ENCODE measurements around the gene QDPR. TPM values are rescaled to one million over a fixed set of nuclear protein-coding genes. Genes with fewer than 3 reads are reported as not detected.
A peak's percentile ranks its signal among the peaks of the same experiment; 100 is the strongest.

Gene QDPR
- total RNA-seq, 1 donor from 2014 or later = 22.6 TPM

DNA sequence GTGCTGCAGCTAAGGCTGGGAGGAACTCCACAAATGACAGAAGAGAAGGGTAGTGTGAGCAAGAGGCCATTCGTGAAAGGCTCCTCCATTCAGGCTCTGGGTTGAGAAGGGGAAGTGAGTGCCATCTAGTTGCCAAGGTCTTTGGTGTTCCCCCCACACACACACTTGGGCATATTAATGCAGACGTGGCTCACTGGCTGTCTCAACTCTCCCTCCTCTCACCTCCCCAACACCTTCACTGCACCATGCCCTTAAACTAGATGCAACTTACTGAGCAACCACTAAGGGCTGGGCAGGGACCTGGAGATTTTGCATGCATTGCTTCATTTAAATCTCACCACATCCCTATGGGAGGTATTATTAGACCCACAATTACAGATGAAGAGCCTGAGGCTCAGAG, 11.8 kb upstream of the QDPR start:
- H3K27me3 ChIP-seq (ENCODE audit: control insufficient read depth, insufficient read depth, low read length) = no peaks in the 10 kb centered on the region
- no peak overlapping the region for H3K4me3 ChIP-seq (ENCODE audit: low read depth, low read length)
- FAIRE-seq (no peak), DNase-seq (ENCODE audit: low read depth) (no peak)
- no peaks in the 10 kb centered on the region for H3K36me3 ChIP-seq (ENCODE audit: control insufficient read depth, insufficient read depth, low read length)
- TF ChIP-seq, protein P1, sequence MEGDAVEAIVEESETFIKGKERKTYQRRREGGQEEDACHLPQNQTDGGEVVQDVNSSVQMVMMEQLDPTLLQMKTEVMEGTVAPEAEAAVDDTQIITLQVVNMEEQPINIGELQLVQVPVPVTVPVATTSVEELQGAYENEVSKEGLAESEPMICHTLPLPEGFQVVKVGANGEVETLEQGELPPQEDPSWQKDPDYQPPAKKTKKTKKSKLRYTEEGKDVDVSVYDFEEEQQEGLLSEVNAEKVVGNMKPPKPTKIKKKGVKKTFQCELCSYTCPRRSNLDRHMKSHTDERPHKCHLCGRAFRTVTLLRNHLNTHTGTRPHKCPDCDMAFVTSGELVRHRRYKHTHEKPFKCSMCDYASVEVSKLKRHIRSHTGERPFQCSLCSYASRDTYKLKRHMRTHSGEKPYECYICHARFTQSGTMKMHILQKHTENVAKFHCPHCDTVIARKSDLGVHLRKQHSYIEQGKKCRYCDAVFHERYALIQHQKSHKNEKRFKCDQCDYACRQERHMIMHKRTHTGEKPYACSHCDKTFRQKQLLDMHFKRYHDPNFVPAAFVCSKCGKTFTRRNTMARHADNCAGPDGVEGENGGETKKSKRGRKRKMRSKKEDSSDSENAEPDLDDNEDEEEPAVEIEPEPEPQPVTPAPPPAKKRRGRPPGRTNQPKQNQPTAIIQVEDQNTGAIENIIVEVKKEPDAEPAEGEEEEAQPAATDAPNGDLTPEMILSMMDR (IDR thresholded peaks at IDR 0.05; ENCODE audit: insufficient read depth, low read length, severe bottlenecking) = no peak

DNA sequence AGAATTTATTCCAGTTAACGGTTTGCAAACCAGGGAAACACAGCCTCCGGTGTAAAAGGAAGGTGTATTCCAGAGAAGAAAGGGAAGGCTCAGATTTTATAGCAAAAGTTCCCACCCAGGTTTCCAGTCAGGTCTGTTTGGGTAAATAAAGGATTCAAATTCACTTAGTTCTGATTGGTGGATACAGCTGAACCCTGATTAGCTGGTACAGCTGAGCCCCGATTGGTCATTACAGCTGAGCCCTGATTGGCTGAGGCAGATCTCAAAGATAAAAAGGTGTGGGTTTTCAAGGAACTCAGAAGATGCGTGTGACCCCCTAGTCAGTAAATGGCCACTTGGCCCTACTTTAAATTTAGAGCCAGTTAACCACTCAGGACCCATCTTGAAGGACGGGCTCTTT, 9.7 kb upstream of the QDPR start:
- FAIRE-seq (no peak), DNase-seq (ENCODE audit: low read depth) (no peak)
- H3K36me3 ChIP-seq (ENCODE audit: control insufficient read depth, insufficient read depth, low read length) = no peaks in the 10 kb centered on the region
- no peaks in the 10 kb centered on the region for H3K27me3 ChIP-seq (ENCODE audit: control insufficient read depth, insufficient read depth, low read length)
- TF ChIP-seq, protein P1 (IDR thresholded peaks at IDR 0.05; ENCODE audit: insufficient read depth, low read length, severe bottlenecking) = no peak
- H3K4me3 ChIP-seq (ENCODE audit: low read depth, low read length) = no peak overlapping the region

DNA sequence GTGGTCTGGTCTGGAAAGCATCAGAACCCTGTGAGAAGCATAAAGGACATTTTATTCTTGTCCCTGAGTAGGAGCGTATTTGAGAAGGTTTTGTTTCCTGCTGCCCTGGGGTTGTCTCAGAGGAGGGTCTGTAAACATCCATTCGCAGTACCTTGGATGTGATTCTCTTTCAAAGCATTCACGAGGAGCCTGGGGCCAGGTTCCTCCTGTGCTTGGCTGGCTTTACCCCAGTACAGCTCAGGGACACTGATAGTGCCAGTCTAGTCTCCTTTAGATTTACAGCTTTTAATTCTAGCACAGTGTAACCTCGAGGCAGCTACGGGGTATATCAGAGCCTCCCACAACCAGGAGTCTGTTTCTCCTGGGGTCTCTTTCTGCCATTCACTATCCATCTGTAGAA, 5.8 kb upstream of the QDPR start:
- Histone ChIP-seq H3K27me3 (ENCODE audit: control insufficient read depth, insufficient read depth, low read length) (peaks cover 3% of the 10 kb centered on the region), H3K4me3 (ENCODE audit: low read depth, low read length) (no peak overlapping the region), H3K36me3 (ENCODE audit: control insufficient read depth, insufficient read depth, low read length) (no peaks in the 10 kb centered on the region)
- peak; percentile 68 for FAIRE-seq
- DNase-seq (ENCODE audit: low read depth) = no peak
- TF ChIP-seq, protein P1 (IDR thresholded peaks at IDR 0.05; ENCODE audit: insufficient read depth, low read length, severe bottlenecking) = no peak

DNA sequence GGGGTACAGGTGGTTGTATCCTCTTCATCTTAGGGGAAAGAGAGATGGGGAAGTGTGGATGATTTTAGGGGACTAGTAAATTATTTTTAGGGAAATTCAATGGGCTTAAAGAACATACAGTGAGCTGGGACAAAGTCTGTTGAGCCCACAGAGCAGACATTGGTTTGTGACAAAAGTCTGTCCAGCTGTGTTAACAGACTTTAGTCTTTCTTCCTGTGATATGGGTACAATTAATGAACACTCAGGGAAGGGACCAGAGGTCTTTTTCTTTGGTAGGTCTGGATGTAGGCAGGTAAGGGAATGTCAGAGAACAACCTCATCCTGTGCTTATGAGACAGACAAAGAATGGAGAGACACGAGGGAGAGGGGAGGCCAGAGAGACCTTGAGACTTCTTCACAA, 5.1 kb upstream of the QDPR start:
- FAIRE-seq (no peak), DNase-seq (ENCODE audit: low read depth) (no peak)
- H3K36me3 ChIP-seq (ENCODE audit: control insufficient read depth, insufficient read depth, low read length) = no peaks in the 10 kb centered on the region
- TF ChIP-seq, protein P1 (IDR thresholded peaks at IDR 0.05; ENCODE audit: insufficient read depth, low read length, severe bottlenecking) = no peak
- H3K27me3 ChIP-seq (ENCODE audit: control insufficient read depth, insufficient read depth, low read length) = peaks cover 3% of the 10 kb centered on the region
- H3K4me3 ChIP-seq (ENCODE audit: low read depth, low read length) = no peak overlapping the region

DNA sequence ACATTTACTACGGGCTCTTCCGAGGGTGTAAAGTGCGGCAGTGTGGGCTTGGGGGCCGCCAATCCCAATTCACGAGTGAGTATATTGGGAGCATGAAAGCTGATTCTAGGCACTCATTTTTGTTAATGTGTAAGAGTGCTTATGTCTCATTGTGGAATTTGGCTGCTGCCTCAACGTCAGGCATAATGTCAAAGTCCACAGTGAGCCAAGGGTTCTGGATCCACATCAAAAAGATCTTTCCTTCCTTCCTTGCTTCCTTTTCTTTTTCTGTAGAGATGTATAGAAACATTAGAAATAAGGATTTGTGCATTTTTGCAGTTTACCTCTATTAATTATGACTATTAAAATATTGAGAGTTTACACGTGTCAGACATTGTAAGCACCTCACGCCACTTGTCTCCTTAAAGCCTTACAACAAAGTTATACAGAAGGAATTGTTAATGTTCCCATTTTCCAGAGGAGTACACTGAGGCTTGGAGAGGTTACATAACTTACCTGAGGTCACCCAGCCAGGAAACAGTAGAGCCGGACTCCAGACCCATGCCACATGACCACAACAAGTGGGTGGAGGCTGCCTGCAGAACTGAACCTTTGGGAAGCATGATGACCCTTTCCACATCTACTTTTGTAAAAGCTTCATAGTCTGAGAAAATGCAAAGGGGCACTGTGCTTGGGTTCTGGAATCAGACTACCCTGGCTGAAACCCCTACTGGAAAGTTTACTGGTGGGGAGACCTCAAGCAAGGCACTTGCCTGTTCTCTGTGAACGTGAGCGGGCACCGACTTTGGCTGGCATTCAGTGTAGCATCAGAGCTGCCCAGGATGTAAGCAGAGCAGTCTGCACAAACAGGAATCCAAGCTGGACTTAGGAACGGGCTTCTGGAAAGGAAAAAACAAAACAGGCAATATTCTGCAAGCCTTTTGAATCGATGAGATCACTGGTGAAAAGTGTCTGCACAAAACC, 3.8 kb upstream of the QDPR start:
- no peak overlapping the region for H3K4me3 ChIP-seq (ENCODE audit: low read depth, low read length)
- H3K36me3 ChIP-seq (ENCODE audit: control insufficient read depth, insufficient read depth, low read length) = no peaks in the 10 kb centered on the region
- FAIRE-seq (no peak), DNase-seq (ENCODE audit: low read depth) (no peak)
- peaks cover 3% of the 10 kb centered on the region for H3K27me3 ChIP-seq (ENCODE audit: control insufficient read depth, insufficient read depth, low read length)
- TF ChIP-seq, protein P1 (IDR thresholded peaks at IDR 0.05; ENCODE audit: insufficient read depth, low read length, severe bottlenecking) = no peak
